GM18526 (cell line): ENCODE measurements around the gene PARP8.

Experiments used
- POLR2A ChIP-seq: IDR thresholded peaks from 3 replicates; pipeline ENCODE4 v1.6.1; 2011; ENCODE audit not compliant: insufficient read length; ENCODE audit errors: extremely low read depth

The PARP8 gene

DNA sequence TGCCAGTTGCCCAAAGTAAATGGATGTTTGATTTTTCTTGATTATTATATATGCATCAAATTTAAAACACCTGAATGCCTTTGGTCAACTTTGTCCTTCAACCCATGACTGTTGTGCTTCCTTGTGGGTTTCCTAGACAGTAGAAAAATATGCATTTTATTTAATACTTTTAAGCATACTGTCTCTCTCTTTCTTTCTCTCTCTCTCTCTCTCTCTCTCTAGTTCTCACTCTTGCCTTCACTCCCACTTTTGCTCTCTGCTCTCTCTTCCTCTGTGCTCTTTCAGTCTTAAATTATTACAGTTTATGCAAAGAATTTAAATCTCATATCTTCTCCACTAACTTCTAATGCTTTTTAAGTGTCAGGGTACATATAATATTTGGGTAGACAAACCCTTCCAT lies 173.0 kb downstream of the PARP8 start:
- no peak for TF ChIP-seq POLR2A

DNA sequence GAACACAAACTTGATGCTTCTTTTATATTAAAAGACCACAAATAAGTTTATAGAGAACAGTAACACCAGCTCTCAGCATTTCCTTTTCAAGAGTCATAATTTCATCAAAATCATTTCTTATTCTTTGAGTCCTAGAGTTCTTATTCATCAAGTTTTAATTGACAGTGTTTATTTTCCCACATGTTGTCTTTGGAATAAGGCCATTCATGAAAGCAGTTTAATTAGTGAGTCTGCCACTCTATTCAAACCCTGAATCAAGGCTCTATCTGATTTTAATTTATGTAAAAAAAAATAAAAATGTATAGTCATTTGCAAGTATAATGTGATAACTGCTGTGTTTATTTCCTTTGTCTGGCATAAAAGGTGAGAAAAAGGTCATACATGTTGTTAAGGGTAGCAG lies 176.7 kb downstream of the PARP8 start:
- TF ChIP-seq POLR2A, result no peak

GRCh38 chr5:50846261-50846660 lies 179.8 kb downstream of the PARP8 start:
- TF ChIP-seq POLR2A, result no peak

GRCh38 chr5:50849554-50849953 lies 183.1 kb downstream of the PARP8 start:
- no peak for TF ChIP-seq POLR2A

DNA sequence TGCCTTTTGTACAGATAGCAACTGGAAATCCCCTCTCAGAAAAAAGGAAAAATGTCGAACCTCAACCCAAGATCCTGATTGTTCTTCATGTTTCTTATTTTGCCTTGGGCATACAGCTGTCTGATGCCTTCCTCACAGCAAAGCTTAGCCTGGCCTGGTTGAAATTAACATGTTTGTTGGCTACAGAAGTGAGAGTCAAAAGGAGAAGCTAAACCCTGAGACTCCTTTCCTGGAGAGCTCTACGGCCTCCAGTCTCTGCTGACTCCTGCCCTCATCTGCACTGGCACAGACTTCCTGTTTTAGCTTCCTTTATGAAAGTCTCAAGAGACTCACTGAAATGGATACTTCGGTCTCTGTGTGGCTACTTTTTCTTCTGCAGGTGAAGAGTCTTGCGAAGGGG lies 186.7 kb downstream of the PARP8 start:
- TF ChIP-seq POLR2A, result no peak

DNA sequence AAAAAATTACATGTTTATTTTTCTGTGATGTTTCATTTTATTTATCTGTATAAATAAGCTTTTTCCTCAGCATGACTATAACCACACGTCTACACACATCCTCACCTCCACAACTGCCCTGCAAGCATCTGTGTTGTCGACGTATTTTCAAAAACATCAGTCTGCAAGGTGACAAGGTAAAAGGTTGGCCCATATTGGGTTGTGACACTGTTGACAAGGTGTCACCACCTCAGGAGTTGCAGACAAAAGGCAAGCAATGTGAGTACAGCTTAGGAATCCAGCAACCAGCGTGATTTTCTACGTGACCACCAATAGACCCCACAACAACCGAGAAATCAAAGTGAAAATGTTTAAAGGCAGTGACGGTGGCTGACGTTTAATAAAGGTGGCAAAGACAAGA lies 187.6 kb downstream of the PARP8 start:
- TF ChIP-seq POLR2A, result no peak

GRCh38 chr5:50855001-50855400 lies 188.6 kb downstream of the PARP8 start:
- TF ChIP-seq POLR2A, result no peak

DNA sequence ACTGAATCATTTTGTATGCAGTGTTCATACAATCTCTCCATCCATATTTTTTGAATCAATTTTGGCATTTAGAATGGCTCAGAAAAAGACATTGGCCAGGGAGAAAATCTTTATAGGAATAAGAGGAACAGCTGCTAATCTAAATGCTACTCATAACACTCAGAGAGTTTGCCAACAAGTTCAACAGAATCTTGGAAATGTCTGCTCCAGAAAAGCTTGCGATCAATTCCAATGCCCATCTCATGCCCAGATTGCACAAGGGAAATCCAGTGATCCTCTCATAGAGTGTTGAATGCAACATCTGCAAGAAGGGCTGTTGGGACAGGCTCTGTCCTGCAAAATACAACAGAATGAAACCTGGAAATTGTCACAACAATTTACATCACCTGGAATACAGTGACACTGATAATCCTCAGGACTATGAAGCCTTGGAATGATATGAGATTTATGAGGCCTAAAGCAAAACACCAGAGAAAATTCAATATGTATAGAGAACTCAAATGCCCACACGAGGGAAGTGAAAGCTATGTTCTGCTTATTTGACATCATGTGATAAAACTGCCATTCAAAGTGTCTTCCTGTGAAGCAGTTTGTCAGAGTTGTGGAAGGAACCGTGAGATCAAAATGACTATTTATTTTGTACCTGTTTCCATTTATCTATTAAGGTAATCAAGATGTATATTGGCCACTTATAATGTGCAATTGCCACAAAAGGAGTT lies 190.1 kb downstream of the PARP8 start:
- TF ChIP-seq POLR2A, result no peak

- TF ChIP-seq POLR2A, result no peak
Observed at GRCh38 chr5:50863534-50864170, 197.2 kb downstream of the PARP8 start.

GRCh38 chr5:50864466-50864865 lies 198.0 kb downstream of the PARP8 start:
- no peak for TF ChIP-seq POLR2A

- TF ChIP-seq POLR2A, result no peak
Observed at GRCh38 chr5:50866415-50866814, 200.0 kb downstream of the PARP8 start.

DNA sequence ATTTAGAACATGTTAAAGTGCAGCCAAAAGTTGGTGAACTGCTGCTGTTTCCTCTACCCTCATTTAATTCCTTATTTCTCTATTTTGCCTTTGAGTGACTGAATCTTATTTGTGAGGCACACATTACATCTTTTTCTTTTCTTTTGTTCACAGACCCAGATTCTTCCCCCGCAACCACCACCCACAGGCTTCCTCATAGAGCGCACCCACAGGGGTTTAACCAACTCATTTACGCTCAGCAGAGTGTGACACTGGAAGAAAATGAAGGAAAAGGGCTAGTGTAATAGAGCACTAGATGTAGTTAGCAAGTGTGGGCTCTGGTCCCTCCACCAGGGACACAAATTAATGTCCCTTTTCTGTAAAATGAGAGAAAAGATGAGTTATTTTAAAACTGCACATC lies 200.7 kb downstream of the PARP8 start:
- no peak for TF ChIP-seq POLR2A

- no peak for TF ChIP-seq POLR2A
Observed at GRCh38 chr5:50873595-50874277, 207.3 kb downstream of the PARP8 start.

DNA sequence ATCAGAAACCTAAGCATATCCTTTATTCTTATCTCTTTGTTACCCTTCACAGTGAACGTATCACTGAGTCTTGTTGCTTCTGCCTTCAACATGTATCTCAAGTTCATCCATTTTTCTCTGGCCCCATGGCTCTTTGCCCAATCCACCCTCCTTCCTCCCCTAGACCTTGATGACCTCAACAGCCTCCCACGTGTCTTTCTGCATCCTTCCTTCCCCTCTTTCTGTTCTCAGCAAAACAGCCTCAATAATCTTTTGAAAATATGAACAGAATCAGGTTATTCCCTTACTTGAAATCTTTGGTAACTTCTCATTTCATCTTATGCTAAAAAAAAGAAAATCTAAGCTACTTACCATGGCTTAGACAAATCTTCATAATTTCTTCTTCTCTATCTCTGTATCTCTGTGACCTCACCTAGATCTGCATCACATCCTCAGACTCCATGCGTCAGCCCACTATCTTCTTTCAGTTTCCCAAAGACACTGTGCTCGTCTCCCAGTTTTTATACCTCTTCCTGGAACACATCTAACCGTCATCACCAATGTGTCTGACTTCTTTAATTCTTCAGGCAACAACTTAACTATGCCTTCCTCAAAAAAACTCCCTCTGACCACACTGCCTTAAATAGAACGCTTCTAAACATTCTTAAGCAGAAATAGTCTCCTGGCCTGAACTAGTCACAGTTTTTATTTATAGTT lies 208.0 kb downstream of the PARP8 start:
- TF ChIP-seq POLR2A, result no peak

DNA sequence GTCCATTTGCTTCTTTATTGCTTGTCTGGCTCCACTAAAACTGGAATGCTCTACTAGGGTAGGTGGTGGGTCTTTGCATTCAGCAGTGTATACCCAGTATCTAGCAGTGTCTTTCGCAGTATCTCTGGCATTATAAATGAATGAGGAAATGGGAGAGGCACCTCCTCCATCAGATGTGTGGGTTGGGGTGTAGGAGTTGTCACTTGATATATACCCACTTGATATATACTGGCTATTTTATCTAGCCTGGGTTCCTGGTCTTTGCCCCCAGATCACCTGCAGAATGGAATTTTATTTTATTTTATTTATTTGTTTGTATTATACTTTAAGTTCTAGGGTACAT lies 208.5 kb downstream of the PARP8 start:
- TF ChIP-seq POLR2A, result no peak

GRCh38 chr5:50878470-50878869 lies 212.0 kb downstream of the PARP8 start:
- TF ChIP-seq POLR2A, result no peak
